HG02943 (cell line): ENCODE measurements around the gene PRRX2.

Experiments
- ATAC-seq: cut with Tn5 transposase; IDR thresholded peaks from one replicate; pipeline ENCODE4 v1.9.1; 2021; ENCODE audit warnings: mild to moderate bottlenecking, low read depth, moderate library complexity; ENCODE audit not compliant: unreplicated experiment

Gene PRRX2

DNA sequence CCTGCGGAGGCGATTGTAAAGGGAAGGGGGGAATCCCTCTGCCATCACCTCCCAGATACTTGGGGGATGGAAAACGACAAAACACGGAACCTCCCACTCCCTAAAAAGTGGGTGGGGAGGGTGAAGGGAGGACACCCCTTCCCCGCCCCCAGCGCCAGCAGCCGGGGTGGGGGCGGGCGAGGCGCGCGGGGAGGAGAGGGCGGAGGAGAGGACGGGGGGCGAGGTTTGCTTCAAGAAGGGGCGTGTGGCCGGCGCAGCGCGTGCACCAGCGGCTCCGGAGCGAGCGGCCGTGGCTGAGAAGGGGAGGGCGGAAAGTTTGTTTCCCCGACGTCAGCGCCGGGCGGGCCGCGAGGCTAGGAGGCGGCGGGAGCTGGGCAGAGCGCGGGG lies at the start of gene PRRX2:
PRRX2 (plus strand) TSS at position 259 of the 387 bp plus-strand sequence. CDS start 221 bp downstream, outside the sequence.
- ATAC-seq, result no peak

DNA sequence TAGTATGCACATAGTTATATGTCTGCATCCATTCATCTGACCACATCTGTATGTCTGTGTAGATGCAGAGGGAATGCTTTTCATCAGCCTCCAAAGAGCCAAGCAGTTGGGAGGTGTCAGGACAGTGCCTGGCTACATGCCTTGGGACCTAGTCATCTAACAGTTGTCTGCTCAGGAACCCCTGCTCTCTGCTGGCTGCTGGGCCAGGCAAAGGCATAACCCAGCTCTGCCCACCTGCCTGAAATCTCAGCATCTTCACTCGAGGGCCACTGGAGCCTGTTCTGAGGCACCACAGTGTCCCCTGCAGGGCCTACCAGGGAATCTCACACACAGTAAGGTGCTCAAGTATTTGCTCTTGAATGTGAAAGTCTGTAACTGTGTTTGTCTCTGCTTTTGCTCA lies 48.3 kb upstream of the PRRX2 start:
- no peak for ATAC-seq

DNA sequence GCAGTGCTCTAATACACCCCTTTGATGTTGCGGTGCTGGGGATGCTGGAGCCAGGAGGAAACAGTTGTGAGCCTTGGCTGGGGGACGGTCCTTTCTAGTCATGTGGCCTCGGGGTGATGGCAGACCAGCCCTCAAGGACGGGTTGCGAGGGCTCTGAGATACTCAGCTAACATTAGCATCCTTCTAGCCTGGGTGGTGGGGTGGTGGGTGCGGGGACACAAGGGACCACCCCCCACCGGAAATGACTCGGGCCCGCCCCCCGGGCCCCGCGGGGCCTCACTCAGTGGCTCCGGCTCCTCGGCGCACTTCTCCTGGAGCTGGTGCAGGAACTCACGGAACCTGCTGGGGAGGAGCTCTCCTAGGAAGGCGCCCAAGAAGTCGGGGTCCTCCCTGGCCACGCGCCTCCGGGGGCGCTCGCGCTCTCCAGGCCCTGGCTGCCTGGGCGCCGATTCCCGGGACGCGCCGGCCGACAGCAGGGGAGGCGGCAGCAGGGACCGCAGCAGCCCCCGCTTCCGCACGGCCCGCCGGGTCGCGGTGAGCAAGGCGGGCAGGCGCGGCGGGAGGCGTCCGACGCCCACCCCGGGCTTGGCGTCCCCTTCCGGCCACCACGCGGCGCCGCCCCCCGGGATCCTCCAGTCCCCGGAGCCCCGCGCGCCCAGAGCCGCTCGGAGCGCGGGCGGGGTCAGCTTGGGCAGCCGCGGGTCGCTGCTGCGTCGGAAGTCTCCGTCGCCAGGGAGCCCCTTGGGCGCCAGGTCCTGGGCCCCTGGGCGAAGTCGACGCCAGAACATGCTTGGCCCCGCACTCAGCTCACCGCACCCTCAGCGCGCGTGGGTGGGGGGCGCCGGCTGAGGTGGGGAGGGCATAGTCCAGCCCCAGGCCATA lies 45.4 kb upstream of the PRRX2 start:
- no peak for ATAC-seq

DNA sequence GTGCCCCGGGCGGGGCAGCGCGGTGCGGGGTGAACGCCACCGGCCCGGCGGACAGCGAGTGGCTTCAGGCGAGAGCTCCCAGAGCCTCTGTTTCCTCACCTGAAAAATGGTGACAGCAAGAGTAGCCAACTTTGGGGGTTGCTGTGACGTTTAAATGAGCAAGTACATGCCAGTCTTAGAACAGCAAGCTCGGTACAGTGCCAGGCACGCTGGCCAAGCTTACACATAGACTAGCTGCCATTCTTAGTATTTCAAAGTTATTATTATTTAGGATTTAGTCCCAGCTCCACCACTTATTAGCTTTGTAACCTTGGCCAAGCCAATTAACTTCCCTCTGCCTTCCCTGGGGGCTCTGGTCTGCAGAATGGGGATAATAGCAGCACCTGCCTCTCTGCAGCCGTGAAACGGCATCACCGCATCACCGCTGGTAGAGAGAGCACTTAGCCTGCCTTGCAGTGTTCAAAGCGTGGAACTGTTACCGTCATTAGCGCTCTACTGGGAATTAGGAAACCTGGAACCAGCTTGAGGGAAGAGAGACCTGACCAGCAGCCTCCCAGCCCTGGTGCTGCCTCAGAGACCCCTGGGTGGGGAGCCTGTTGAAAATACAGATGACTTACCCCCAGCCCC lies 44.7 kb upstream of the PRRX2 start, which contains the start of gene C9orf50:
C9orf50 (minus strand) TSS at position 433 of the 627 bp plus-strand sequence. CDS start 527 bp downstream, outside the sequence.
- ATAC-seq, result no peak

DNA sequence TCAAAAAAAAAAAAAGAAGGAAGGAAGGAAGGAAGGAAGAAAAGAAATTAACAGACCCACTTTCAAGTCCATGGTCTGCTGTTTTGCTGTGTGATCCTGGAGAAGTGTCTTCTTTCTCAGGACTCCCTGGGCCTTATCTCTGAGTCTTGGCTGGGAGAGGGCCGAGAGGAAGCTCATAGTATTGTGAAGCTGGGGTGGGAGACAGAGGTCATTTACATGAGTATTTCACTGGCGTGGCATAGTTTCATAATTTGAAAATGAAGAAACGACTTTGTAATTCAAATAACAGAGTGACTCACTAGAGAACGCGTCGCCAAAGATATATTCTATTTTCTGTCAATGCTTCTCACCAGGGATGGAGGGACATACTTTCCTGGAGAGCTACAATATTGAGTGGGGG lies 42.1 kb upstream of the PRRX2 start:
- no peak for ATAC-seq

DNA sequence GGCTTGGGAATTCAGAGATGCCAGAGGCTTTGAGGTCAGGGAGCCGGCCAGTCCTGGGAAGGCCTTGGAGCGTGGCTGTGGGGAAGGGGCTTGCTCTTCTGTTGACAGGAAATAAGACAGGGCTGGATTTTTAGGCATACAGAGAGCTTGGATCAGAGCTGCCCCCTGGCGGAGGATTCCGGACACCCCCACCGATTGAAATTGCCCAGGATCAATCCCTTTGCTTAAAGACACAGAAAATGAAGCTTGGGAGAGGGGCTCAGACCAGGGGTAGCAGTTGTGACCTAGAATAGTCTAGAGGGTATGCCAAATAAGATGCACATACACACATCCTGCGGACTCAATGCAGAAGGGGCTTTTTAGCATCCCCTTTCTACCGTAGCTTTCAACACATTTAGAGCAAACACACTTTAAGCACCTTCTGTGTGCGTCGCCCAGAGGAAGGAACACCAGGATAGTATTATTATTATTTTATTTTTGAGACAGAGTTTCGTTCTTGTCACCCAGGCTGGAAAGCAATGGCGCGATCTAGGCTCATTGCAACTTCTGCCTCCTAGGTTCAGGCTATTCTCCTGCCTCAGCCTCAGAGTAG lies 41.2 kb upstream of the PRRX2 start:
- ATAC-seq, result no peak

DNA sequence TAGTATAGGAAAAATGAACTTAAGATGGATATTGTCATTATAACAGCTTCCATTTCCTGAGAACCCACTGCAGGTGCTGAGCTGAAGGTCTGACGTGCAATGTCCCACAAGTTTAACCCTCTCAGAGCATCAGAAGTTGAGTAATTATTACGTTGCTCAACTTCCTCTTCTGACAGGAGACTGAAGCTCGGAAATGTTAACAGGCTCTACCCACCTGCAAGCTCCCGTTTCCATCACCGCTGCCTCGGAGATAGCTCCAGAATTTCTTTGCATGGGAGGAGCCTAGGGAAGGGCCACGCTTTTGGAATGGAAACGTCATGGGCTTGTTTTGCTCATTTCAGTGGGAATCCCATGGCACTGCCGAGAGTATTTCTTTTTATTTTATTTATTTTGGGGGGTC lies 40.5 kb upstream of the PRRX2 start:
- ATAC-seq, result no peak

DNA sequence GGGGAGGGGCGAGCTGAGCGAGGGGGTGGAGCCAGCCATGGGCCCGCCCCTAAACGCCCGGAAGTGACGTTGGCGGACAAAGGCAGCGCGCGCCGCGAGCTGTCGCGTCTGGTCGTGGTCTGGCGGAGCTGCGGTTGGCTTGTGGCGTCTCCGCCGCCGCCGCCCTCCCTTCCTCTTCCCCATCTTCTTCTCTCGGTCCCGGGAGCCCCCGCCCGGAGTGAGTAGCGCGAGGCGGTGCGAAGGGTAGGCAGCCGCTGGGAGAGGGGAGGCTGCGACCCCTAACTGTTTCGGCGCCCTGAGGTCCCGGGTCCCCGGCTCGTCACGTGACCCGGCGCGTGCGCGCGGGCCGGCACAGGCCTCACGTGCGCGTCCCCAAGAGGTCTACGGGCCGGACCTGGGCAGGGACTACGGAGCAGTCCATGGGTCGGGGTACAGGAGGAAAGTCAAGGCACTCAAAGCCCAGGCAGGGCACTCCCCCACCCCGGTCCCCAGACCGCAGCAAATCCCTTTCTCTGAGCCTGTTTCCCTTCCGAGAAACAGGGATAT lies 39.3 kb upstream of the PRRX2 start, which contains the start of gene NTMT1:
NTMT1 (plus strand) TSS at position 85 of the 546 bp plus-strand sequence. CDS start 6,541 bp downstream, outside the sequence.
- ATAC-seq, result peak; percentile 55

DNA sequence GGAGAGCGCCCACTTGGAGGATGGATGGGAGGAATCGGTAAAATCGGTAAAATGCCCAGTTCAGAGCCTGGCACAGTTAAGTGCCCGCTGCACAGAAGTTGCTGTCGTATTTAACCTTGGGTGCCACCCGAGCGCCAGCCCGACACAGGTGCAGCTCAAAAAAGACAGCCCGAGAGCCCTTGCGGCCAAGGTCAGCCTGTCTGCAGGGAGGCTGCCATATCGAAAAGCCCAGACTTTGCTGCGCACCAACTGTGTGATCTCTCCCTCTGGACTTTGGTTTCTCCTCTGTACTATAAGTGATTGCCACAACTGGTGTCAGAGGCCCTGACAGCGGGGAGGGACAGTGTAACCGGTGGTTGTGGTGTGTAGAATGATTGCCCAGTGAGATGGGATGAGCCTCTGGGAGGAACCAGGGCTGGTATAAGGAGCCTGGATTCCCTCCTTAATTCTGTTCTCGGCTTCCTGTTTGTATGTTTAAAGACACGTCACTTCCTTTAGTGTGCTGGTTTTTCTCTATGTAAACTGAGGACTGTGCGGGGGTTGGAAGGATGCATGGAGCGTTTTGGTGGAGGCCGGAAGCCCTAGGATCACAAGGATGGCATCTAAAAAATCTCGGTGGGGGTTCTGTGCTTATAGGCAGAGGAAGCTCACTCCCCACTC lies 38.7 kb upstream of the PRRX2 start:
- peak; percentile 34 for ATAC-seq

DNA sequence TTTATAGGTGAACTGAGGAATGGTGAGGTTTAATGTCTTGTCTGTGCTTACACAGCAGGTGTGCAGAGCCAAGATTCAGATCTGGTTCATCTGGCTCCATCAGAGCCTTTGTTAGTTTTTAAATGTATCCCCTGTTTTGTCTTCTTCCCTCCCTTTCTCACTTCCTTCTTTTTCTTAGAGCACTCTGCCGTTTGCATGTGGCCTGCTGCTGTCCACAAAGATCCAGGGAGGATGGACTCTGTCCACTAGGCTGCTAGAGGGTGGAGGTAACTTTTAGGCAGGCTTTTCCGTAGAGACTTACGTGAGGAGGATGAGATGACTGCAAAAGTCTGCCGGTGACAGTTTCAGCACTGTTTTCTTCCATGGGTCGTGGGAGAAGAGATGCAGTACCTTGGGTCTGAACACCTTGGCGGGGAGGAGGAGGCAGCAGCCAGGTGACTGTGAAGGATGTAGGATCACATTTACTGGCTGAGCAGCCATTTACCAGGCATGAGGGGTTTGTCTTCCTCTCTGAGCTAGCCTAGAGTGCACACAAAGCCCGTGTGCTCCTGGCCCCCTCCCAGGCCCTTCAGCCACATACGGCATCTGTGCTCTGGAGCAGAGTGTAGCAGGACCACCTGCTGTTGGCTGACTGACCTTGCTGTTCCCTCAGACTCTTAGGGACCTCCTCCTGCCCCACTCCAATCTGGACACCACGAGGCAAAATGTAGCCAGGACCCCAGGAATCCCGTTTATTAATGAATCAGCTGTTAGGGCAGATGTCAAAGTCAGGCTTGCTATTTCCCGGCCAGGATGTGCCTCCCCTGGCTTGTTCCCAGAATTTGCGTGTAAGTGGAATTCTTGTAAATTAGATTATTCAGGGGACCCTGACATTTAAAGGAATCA lies 37.6 kb upstream of the PRRX2 start:
- no peak for ATAC-seq

DNA sequence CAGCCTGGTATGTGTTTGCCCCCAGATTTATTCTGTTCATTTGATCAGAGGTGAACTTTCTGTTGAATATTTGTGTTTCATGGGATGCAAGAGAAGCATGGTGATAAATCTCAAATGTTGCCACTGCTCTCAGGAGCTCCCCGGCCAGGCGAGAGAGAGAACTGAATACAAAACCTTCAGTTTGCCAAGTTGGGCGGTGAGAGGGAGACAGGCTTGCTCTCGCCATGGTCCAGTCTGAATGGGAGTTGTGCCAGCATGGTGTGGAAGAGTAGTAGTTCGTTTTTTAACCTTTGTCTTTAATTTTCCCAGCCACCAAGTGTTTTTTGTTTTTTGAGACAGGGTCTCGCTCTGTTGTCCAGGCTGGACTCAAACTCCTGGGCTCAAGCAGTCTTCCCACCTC lies 36.7 kb upstream of the PRRX2 start:
- ATAC-seq, result no peak

DNA sequence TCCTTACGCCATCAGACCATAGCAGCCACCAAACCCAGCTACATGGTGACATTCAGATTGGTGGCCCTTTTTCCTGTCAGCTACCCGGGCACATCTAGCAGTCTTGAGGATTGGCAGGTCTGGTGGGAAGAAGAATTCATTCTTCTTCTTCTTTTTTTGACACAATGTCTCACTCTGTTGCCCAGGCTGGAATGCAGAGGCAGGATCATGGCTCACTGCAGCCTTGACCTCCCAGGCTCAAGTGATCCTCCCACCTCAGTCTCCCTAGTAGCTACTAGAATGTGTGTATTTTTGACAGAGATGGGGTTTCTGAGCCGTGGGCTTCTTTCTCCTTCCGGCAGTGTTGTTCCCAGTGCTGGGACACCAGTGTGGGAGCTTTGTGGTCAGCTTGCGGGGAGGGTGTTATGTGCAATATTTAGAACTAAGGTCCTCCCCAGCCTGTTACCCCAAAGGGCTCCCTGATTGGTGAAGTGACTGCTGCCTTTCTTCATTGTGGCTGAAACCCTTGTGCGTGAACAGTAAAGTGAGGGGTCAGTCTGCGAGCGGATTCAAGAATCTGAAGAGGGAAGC lies 36.1 kb upstream of the PRRX2 start:
- no peak for ATAC-seq

DNA sequence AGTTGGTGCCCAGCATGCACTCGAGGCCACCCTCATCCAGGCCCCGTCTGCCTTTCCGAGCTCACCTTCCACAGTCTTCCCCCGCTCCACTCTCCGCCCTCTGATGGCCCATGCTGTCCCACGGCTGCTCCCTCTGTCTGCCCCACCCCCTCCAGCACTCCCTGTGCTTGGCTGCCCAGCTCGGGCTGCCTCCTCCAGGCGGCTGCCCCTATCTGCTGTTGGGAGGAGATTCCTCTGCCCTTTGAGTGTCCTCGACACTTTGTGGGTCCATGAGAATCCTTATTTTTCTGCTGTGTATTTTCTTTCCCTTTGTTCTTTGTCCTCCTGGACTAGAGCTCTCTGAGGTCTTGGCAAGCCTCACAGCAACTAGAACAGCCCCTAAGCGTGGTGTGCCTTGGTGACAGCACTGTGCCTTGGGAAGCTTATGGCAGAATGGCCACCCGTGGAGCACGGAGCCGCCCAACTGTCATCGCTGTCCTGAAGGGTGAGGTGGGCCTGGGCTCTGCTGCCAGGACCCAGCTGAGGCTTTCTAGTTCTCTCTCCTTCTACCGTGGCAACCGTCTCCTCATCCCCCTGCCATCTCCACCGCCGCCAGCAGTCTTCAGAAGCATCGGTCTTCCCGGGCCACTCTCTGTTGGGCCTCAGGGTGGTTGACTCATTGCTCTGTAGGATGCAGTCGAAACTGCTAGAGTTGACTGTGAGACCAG lies 34.3 kb upstream of the PRRX2 start:
- ATAC-seq, result no peak

DNA sequence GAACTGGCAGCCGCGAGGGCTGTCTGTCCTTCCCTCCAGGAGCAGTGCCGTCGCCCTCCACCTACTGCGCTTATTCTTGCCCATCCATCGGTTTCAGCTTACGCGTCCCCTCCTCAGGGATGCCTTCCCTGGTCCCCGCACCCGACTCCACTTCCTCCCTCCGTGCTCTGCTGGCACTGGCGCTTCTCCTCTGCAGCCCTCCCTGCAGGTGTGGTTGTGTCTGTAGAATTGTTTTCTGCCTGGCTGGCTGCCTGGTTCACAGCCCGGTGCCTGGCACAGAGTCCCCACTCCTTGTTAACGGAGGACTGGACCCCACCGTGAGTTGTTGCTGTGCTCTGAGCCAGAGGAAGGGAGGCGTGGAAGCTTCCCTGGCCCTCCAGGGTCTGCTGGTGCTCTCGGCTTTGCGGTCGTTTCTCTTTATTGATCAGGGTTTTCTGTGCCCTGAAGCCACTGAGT lies 33.7 kb upstream of the PRRX2 start:
- no peak for ATAC-seq

DNA sequence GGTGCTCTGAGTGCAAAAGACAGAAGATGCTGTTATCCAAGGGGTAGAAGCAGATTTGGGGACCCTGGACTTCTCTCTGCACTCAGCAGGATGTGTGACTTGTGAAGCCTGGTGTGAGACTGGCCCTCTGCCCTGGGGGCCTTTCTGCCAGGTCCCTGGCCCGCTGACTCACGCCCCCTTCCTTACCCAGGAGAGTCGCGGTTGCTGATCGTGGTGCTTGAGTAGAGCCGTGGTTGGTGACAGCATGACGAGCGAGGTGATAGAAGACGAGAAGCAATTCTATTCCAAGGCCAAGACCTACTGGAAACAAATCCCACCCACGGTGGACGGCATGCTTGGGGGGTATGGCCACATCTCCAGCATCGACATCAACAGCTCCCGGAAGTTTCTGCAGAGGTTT lies 33.0 kb upstream of the PRRX2 start:
- no peak for ATAC-seq

DNA sequence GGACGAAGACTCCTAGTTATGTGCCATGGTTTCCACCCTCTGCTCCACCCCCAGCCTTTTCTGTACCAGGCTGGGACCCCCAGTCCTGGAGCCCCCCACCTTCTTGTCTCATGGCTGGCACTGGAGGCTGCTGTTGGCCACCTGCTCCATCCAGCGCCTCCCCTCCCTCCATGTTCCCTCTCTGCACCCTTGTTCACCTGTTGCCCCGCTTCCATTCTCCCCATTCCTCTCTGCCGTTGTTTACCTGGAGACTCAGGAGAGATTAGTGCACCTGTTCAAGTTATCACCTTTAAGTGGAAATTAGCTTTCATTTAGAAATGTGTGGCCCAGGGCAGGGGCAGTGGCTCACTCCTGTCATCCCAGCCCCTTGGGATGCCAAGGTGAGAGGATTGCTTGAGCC lies 32.2 kb upstream of the PRRX2 start:
- no peak for ATAC-seq

DNA sequence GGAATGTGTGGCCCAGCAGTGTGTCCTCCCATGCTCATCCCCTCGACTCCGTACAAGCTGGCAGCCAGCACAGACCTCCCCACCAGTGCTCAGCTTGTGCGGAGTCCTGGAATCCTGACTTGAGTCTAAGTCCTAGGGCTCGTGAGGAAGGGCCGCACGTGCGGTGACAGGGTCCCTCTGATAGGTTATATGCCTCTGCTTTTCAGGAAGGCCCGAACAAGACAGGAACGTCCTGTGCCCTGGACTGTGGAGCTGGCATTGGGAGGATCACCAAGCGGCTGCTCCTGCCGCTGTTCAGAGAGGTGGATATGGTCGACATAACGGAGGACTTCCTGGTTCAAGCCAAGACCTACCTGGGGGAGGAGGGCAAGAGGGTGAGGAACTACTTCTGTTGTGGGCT lies 31.6 kb upstream of the PRRX2 start:
- ATAC-seq, result no peak
